ENCODE data around the gene TPRG1L. TPM values are rescaled to one million over a fixed set of nuclear protein-coding genes. Genes with fewer than 3 reads are reported as not detected.

Gene TPRG1L
- total and polyA plus RNA-seq, 2 of the 4 experiments (the other 2 are of a cell fraction): 25.3 to 39.5 TPM

- dilution Hi-C loops (cut with HindIII; ENCODE audit: low sequenced_read_pairs, unreplicated experiment) (no loop called here), in situ Hi-C loops (cut with MboI; ENCODE audit: low sequenced_read_pairs) (no loop called here), intact Hi-C loops (cut with micrococcal nuclease) (no loop called here)
- CTCF ChIA-PET: no interaction called here
- Histone ChIP-seq H3K9ac (ENCODE audit: low read depth, low read length) (no peak overlapping the region), H3K9me1 (ENCODE audit: insufficient read depth, low read length) (no peaks in the 10 kb centered on the region), H3K27ac (ENCODE audit: insufficient read depth, low read length) (no peak overlapping the region), H3K36me3 (ENCODE audit: control insufficient read depth, insufficient read depth, low read length) (no peaks in the 10 kb centered on the region), H4K5ac (ENCODE audit: low read depth, low read length) (no peak overlapping the region), H4K8ac (ENCODE audit: low read depth in 2 of 2, low read length in 2 of 2) (no peak overlapping the region), H4K91ac (ENCODE audit: insufficient read depth, low read depth, low read length) (no peak overlapping the region), H2AK9ac (replicated peaks; ENCODE audit: low read depth, low read length, poor library complexity) (no peak overlapping the region), H3K56ac (ENCODE audit: extremely low read depth, insufficient read depth, low read length) (no peak overlapping the region), H3K4me2 (ENCODE audit: low read depth, low read length) (no peak overlapping the region), H3K27me3 (ENCODE audit: control insufficient read depth, insufficient read depth, low read length) (peaks cover 9% of the 10 kb centered on the region; the same call in 1 of the 2 replicates), H3K18ac (ENCODE audit: low read depth, low read length) (no peak overlapping the region), H2BK20ac (ENCODE audit: low read depth, low read length) (no peak overlapping the region), H4K20me1 (ENCODE audit: insufficient read depth, low read length) (no peaks in the 10 kb centered on the region), H3K23ac (ENCODE audit: low read depth, low read length) (no peak overlapping the region), H3K4me1 (ENCODE audit: control insufficient read depth, insufficient read depth, low read length) (no peaks in the 10 kb centered on the region), H2AK5ac (ENCODE audit: low read depth, low read length) (no peak overlapping the region), H3K14ac (replicated peaks; ENCODE audit: low read depth, low read length) (no peak overlapping the region), H3K4me3 (ENCODE audit: insufficient read depth, low read depth, low read length) (no peak overlapping the region), H3K9me3 (ENCODE audit: control insufficient read depth, insufficient read depth, low read length) (no peaks in the 10 kb centered on the region), H2BK120ac (ENCODE audit: low read depth, low read length) (no peak overlapping the region), H2BK15ac (ENCODE audit: low read depth, low read length) (no peak overlapping the region), H3K4ac (ENCODE audit: low read depth, low read length) (no peak overlapping the region), H2AFZ (replicated peaks; ENCODE audit: low read length, poor library complexity) (no peak overlapping the region), H2BK5ac (ENCODE audit: low read depth, low read length, poor library complexity, severe bottlenecking) (no peak overlapping the region), H3K79me1 (ENCODE audit: low read depth in 1 of 2, low read length in 2 of 2) (no peaks in the 10 kb centered on the region)
- TF ChIP-seq RAD21 (IDR thresholded peaks at IDR 0.05; ENCODE audit: low read length) (no peak), FOS (IDR thresholded peaks at IDR 0.05; ENCODE audit: low read depth, low read length) (no peak), SMC3 (IDR thresholded peaks at IDR 0.05; ENCODE audit: low read depth, low read length) (no peak), BHLHE40 (IDR thresholded peaks at IDR 0.05; ENCODE audit: low read depth, low read length) (no peak)
- BruUV-seq (replicated peaks): no TSS peak
- WGBS, 2 experiments (ENCODE audit: extremely low coverage in 2 of 2, insufficient read length in 1 of 2): 58% methylated on average over 15 of the region's 21 CpGs; no CpG with 5 or more reads in 1 of the 2 experiments
- POLR2A ChIA-PET (ENCODE audit: unreplicated experiment): no interaction called here
- ATAC-seq (ENCODE audit: low read depth): no peak
- no peak for DNase-seq
Observed at GRCh38 chr1:3678361-3679097, 53.7 kb downstream of the TPRG1L start.

Measured in IMR-90 (cell line).